Measurements from ENCODE around the gene SEC16A. TPM values are rescaled to one million over a fixed set of nuclear protein-coding genes. Genes with fewer than 3 reads are reported as not detected.

Gene SEC16A
- total RNA-seq, 2 donors from 2014 or later = 35.3 to 75.8 TPM

DNA sequence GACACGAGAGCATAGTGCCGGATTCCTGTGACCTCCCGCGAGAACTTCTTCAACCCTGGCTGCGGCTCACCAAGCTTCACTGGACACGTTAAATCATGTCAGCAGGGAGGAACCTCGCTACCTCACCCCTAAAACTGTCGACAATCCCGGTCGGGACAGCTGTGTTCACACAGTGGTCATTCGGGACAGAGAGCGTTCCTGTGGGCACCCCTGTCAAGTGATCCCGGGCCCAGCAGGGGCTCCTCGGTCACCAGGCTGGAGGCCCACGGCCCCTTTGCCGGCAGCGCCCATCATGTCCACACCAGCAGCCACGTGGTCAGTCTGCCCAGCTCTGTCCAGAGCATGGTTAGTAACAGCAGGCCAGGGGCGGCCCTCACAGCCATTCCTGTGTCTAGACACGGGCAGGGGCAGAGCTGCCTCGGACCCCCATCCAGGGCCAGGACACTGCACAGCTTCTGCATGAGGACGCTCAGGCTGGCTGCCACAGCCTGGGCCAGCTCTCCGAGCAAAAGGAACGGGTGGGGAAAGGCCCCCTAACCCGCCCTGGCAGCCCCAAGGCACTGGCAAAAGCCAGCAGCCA is 46.7 kb downstream of the SEC16A start:
- ATAC-seq = no peak
- Histone ChIP-seq H3K4me1 (peaks cover 32% of the 10 kb centered on the region), H3K36me3 (replicated peaks in 1 of 2; ENCODE audit: insufficient read depth in 1 of 2, low read depth in 2 of 2) (peaks cover 0 to under 1% of the 10 kb centered on the region in 2 donors), H3K27ac (no peak overlapping the region), H3K4me3 (no peak overlapping the region), H3K27me3 (no peaks in the 10 kb centered on the region), H3K9me3 (no peaks in the 10 kb centered on the region)
- intact Hi-C loops (cut with DNase I) = no loop called here
- no peak for TF ChIP-seq POLR2A (IDR thresholded peaks at IDR 0.05)
- no peak for TF ChIP-seq CTCF (IDR thresholded peaks at IDR 0.05)
- WGBS, 2 donors = 79 to 86% methylated on average over 5 to 24 of the region's 25 CpGs
- DNase-seq = no peak

GRCh38 chr9:136434580-136435169 is 48.2 kb downstream of the SEC16A start:
- no peaks in the 10 kb centered on the region for H3K9me3 ChIP-seq
- no peak for TF ChIP-seq CTCF (IDR thresholded peaks at IDR 0.05)
- TF ChIP-seq POLR2A (IDR thresholded peaks at IDR 0.05) = no peak
- 92 to 95% methylated on average over 14 of the region's 17 CpGs for WGBS, 2 donors
- peaks cover 27% of the 10 kb centered on the region for H3K4me1 ChIP-seq
- H3K4me3 ChIP-seq = no peak overlapping the region
- no peak for DNase-seq
- no peak overlapping the region for H3K27ac ChIP-seq
- no peaks in the 10 kb centered on the region for H3K36me3 ChIP-seq (replicated peaks in 1 of 2; ENCODE audit: insufficient read depth in 1 of 2, low read depth in 2 of 2)
- ATAC-seq = no peak
- no peaks in the 10 kb centered on the region for H3K27me3 ChIP-seq
- intact Hi-C loops (cut with DNase I) = no loop called here

GRCh38 chr9:136433849-136434579 is 48.8 kb downstream of the SEC16A start:
- WGBS, 2 donors = 91% methylated on average over 22 to 32 of the region's 37 CpGs
- intact Hi-C loops (cut with DNase I) = no loop called here
- TF ChIP-seq POLR2A (IDR thresholded peaks at IDR 0.05) (no peak), CTCF (IDR thresholded peaks at IDR 0.05) (no peak)

DNA sequence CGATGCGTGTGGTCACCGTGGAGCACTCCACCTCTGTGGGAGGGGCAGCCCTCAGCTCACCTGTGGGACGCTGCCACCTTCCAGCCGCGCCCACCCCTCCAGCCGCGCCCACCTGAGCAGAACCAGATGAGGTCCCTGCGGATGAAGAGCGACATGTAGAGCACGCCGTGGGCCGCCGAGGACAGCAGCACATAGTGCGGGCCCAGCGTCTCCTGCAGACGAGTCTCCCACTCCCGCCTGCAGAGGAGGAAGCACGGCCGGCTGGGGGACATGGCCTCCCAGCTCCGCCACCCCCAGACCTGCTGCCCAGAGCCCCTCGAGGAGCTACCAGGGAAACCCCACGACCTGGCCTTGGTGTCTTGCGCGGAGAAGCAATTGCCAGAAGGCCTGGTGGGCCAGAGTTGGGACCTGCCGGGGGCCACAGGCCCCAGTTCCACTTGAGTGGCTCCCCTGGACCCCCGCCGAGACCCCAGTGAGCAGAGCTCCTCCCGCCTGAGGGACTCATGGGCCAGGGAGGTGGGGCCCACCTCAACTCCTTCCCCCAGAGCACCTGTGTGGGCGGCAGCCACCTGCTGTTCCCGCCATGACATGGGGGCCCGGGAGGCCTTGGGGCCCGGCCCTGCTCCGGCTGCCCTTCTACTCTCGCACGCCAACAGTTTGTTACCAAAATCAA is 49.7 kb downstream of the SEC16A start:
- Histone ChIP-seq H3K27ac (no peak overlapping the region), H3K36me3 (replicated peaks in 1 of 2; ENCODE audit: insufficient read depth in 1 of 2, low read depth in 2 of 2) (no peaks in the 10 kb centered on the region), H3K27me3 (no peaks in the 10 kb centered on the region), H3K4me1 (peaks cover 21% of the 10 kb centered on the region), H3K4me3 (no peak overlapping the region), H3K9me3 (no peaks in the 10 kb centered on the region)
- 93 to 96% methylated on average over 13 to 35 of the region's 36 CpGs for WGBS, 2 donors
- TF ChIP-seq CTCF (IDR thresholded peaks at IDR 0.05) (no peak), POLR2A (IDR thresholded peaks at IDR 0.05) (no peak)
- intact Hi-C loops (cut with DNase I) = no loop called here
- DNase-seq = no peak
- ATAC-seq = no peak

More at GRCh38 chr9:136433849-136434579, 48.8 kb downstream of the SEC16A start:
- Histone ChIP-seq H3K4me3 (no peak overlapping the region), H3K27me3 (no peaks in the 10 kb centered on the region), H3K27ac (no peak overlapping the region), H3K9me3 (no peaks in the 10 kb centered on the region), H3K36me3 (replicated peaks in 1 of 2; ENCODE audit: insufficient read depth in 1 of 2, low read depth in 2 of 2) (no peaks in the 10 kb centered on the region), H3K4me1 (peaks cover 27% of the 10 kb centered on the region)
- ATAC-seq (no peak), DNase-seq (no peak)

Measured in body of pancreas (tissue), 4 donors.